AG09319 (cell line): ENCODE results near the gene GTPBP3.

Experiments
- DNase-seq: peaks from one replicate; pipeline ENCODE4 v3.0.0-alpha.2; 2010; ENCODE audit warnings: low read depth; ENCODE audit errors: extremely low read depth
- CTCF ChIP-seq: IDR thresholded peaks from 2 replicates; pipeline ENCODE4 v1.5.1; 2011; ENCODE audit warnings: low read depth, mild to moderate bottlenecking, inconsistent platforms, low read length, moderate library complexity

GTPBP3 gene

DNA sequence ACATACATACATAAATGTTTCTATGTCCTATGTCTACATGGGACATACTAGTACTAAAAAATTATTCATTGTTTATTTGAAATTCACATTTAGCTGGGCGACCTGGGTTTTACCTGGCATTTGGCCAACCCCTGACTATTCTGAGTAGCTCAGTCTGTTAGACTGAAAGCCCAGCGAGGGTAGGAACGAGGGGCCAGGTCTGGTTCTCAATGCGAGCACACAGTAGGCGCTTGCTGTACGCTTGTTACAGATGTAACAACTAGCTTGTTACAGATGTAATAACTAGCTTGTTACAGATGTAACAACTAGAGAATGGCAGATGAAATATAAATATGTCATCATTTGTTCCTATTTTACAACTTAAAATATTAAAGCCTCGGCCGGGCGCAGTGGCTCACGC is 1.8 kb upstream of the GTPBP3 start:
- TF ChIP-seq CTCF: no peak
- no peak for DNase-seq

GRCh38 chr19:17337675-17338432 is 501 bp downstream of the GTPBP3 start:
- DNase-seq: no peak
- TF ChIP-seq CTCF: no peak

GRCh38 chr19:17338433-17339078 is 1.2 kb downstream of the GTPBP3 start:
- TF ChIP-seq CTCF: no peak
- DNase-seq: no peak

DNA sequence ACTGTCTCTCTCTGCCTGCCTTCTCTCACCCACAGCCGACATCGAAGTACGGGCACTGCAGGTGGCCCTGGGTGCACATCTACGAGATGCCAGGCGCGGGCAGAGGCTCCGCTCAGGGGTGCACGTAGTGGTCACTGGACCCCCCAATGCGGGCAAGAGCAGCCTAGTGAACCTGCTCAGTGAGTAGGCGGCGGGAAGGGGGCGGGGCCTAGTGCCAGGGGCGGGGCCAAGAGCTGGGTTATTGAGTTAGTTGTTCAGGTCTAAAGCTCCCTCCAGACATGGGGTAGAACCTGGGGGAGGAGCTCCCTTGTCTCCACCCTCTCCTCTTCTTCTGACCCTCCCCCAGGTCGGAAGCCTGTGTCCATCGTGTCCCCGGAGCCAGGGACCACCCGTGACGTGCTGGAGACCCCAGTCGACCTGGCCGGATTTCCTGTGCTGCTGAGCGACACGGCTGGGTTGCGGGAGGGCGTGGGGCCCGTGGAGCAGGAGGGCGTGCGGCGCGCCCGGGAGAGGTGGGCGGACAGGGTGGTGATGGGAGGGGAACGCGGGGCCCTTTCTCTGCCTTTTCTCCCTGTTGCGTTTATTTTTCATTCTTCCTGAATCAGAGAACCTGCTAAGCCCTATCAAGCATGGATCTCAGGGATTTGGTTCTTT is 1.9 kb downstream of the GTPBP3 start:
- no peak for TF ChIP-seq CTCF
- no peak for DNase-seq

GRCh38 chr19:17340302-17340870 is 3.0 kb downstream of the GTPBP3 start:
- TF ChIP-seq CTCF: no peak
- DNase-seq: no peak

DNA sequence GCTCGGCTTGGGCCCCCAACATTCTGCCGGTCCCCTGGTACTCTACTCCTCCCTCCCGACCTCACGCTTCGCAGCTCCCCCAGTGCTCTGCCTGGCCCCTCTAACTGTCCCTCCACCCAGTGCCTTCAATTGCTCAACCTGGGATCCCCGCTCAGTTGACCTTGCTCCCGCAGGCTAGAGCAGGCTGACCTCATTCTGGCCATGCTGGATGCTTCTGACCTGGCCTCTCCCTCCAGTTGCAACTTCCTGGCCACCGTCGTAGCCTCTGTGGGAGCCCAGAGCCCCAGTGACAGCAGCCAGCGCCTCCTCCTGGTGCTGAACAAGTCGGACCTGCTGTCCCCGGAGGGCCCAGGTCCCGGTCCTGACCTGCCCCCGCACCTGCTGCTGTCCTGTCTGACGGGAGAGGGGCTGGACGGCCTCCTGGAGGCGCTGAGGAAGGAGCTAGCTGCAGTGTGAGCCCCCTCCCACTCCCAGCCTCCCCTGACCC is 3.6 kb downstream of the GTPBP3 start:
- TF ChIP-seq CTCF: no peak; the same call in 1 of the 2 replicates
- DNase-seq: no peak
